ENCODE results near the gene ALKBH6. TPM values are rescaled to one million over a fixed set of nuclear protein-coding genes. Genes with fewer than 3 reads are reported as not detected.

Gene ALKBH6
- total RNA-seq (10 to 100 TPM; 42.6 to 61.4 (median 51.2) TPM), total RNA-seq (1.2 to 10.4 (median 5.5) reads per million in 29 experiments)
- 22.8 TPM for total RNA-seq (2013)

GRCh38 chr19:36014012-36014924, at the start of gene ALKBH6:
TSS of gene ALKBH6 (minus strand) at chr19:36014213. CDS start at chr19:36013397, 816 bp downstream.
- peaks cover 0 to 31% of the 10 kb centered on the region in 2 experiments for H3K4me1 ChIP-seq (ENCODE audit: control insufficient read depth in 1 of 2, extremely low read depth in 1 of 2, insufficient read depth in 2 of 2, low read length in 2 of 2)
- Mint-ChIP-seq H3K9me3 (no peaks in the 10 kb centered on the region), H3K27ac (peak within 1 kb of the TSS; percentile 96), H3K4me1 (peaks cover 40 to 47% (median 47%) of the 10 kb centered on the region in 3 donors), H3K36me3 (peaks cover 5% of the 10 kb centered on the region), H3K4me3 (peak within 1 kb of the TSS; percentile 95 to 97 (median 96)), H3K27me3 (no peaks in the 10 kb centered on the region)
- H3K36me3 ChIP-seq (ENCODE audit: control insufficient read depth in 2 of 2, extremely low read depth in 1 of 2, insufficient read depth in 1 of 2, low read length in 1 of 2) = peaks cover 0 to 3% of the 10 kb centered on the region in 2 donors
- peak within 1 kb of the TSS; percentile 86 for H3K27ac ChIP-seq (ENCODE audit: low read length)
- POLR2A ChIA-PET = interaction anchor here (0.5 to 1.0 kb wide), 3 partner anchors 22 to 271 kb away, joined by 3 to 4 read pairs (median 3); partner anchors contain the start of gene THAP8 (in 1 of the 2)
- peak; percentile 97 to 99 (median 98) for ATAC-seq (replicated peaks in 1 of 4)
- H3K9me3 ChIP-seq = no peaks in the 10 kb centered on the region
- H3K27me3 ChIP-seq (replicated peaks in 1 of 2; ENCODE audit: control insufficient read depth in 2 of 2, extremely low read depth in 1 of 2, insufficient read depth in 2 of 2, low read length in 1 of 2) = no peaks in the 10 kb centered on the region
- peak within 1 kb of the TSS; percentile 79 to 93 for H3K4me3 ChIP-seq (ENCODE audit: control insufficient read depth in 1 of 2, extremely low read depth in 1 of 2, low read length in 1 of 2)
- peak; percentile 96 to 100 (median 99) for DNase-seq
- WGBS (ENCODE audit: insufficient coverage) = 2% methylated on average over 34 of the region's 42 CpGs
- CTCF ChIA-PET = interaction anchor here (0.6 to 1.2 kb wide), 11 partner anchors 17 to 725 kb away, joined by 3 to 7 read pairs (median 4); partner anchors contain the start of gene THAP8 (in 1 of the 2)

- H3K27me3 Mint-ChIP-seq = no peaks in the 10 kb centered on the region
- H3K27ac Mint-ChIP-seq = no peak overlapping the region
- no peaks in the 10 kb centered on the region for H3K9me3 Mint-ChIP-seq
- no peaks in the 10 kb centered on the region for H3K27me3 ChIP-seq (replicated peaks in 1 of 2; ENCODE audit: control insufficient read depth in 2 of 2, extremely low read depth in 1 of 2, insufficient read depth in 2 of 2, low read length in 1 of 2)
- no peak overlapping the region for H3K27ac ChIP-seq (ENCODE audit: low read length)
- H3K9me3 ChIP-seq = no peaks in the 10 kb centered on the region
- peaks cover 0 to under 1% (median under 1%) of the 10 kb centered on the region in 3 donors for H3K4me1 Mint-ChIP-seq
- no peak overlapping the region for H3K4me3 ChIP-seq (ENCODE audit: control insufficient read depth in 1 of 2, extremely low read depth in 1 of 2, low read length in 1 of 2)
- no peaks in the 10 kb centered on the region for H3K36me3 ChIP-seq (ENCODE audit: control insufficient read depth in 2 of 2, extremely low read depth in 1 of 2, insufficient read depth in 1 of 2, low read length in 1 of 2)
- no peaks in the 10 kb centered on the region for H3K36me3 Mint-ChIP-seq
- CTCF ChIA-PET = interaction anchor here in 1 of 2 donors (0.6 to 1.1 kb wide), 2 partner anchors 24 to 120 kb away, joined by 3 read pairs; no protein-coding TSS in a partner anchor
- POLR2A ChIA-PET = no interaction called here
- 100% methylated on average over 1 of the region's 2 CpGs for WGBS (ENCODE audit: insufficient coverage)
- no peak for DNase-seq
- no peak overlapping the region for H3K4me3 Mint-ChIP-seq
- no peaks in the 10 kb centered on the region for H3K4me1 ChIP-seq (ENCODE audit: control insufficient read depth in 1 of 2, extremely low read depth in 1 of 2, insufficient read depth in 2 of 2, low read length in 2 of 2)
- no peak for ATAC-seq (replicated peaks in 1 of 4)
Observed at GRCh38 chr19:36061367-36061766, 47.4 kb upstream of the ALKBH6 start.

GRCh38 chr19:36060430-36060829, 46.4 kb upstream of the ALKBH6 start:
- ATAC-seq (replicated peaks in 1 of 4) (peak in 1 of 4 experiments; percentile 48), DNase-seq (peak in 10 of 35 experiments; percentile 2 to 38 (median 9))
- Histone ChIP-seq H3K27ac (ENCODE audit: low read length) (no peak overlapping the region), H3K4me1 (ENCODE audit: control insufficient read depth in 1 of 2, extremely low read depth in 1 of 2, insufficient read depth in 2 of 2, low read length in 2 of 2) (peaks cover 2 to 4% of the 10 kb centered on the region in 2 experiments), H3K27me3 (replicated peaks in 1 of 2; ENCODE audit: control insufficient read depth in 2 of 2, extremely low read depth in 1 of 2, insufficient read depth in 2 of 2, low read length in 1 of 2) (no peaks in the 10 kb centered on the region), H3K9me3 (no peaks in the 10 kb centered on the region), H3K36me3 (ENCODE audit: control insufficient read depth in 2 of 2, extremely low read depth in 1 of 2, insufficient read depth in 1 of 2, low read length in 1 of 2) (no peaks in the 10 kb centered on the region), H3K4me3 (ENCODE audit: control insufficient read depth in 1 of 2, extremely low read depth in 1 of 2, low read length in 1 of 2) (no peak overlapping the region)
- no peaks in the 10 kb centered on the region for H3K27me3 Mint-ChIP-seq
- H3K9me3 Mint-ChIP-seq = no peaks in the 10 kb centered on the region
- H3K4me1 Mint-ChIP-seq = peaks cover 4 to 8% (median 6%) of the 10 kb centered on the region in 3 donors
- H3K27ac Mint-ChIP-seq = no peak overlapping the region
- CTCF ChIA-PET = no interaction called here
- no peak overlapping the region for H3K4me3 Mint-ChIP-seq
- no peaks in the 10 kb centered on the region for H3K36me3 Mint-ChIP-seq
- 96% methylated on average over 3 of the region's 4 CpGs for WGBS (ENCODE audit: insufficient coverage)
- POLR2A ChIA-PET = no interaction called here

GRCh38 chr19:36059180-36059910, 45.3 kb upstream of the ALKBH6 start:
- WGBS (ENCODE audit: insufficient coverage) = no CpG with 5 or more reads among the region's 6 CpGs
- no peaks in the 10 kb centered on the region for H3K27me3 ChIP-seq (replicated peaks in 1 of 2; ENCODE audit: control insufficient read depth in 2 of 2, extremely low read depth in 1 of 2, insufficient read depth in 2 of 2, low read length in 1 of 2)
- peaks cover 6 to 11% of the 10 kb centered on the region in 2 experiments for H3K4me1 ChIP-seq (ENCODE audit: control insufficient read depth in 1 of 2, extremely low read depth in 1 of 2, insufficient read depth in 2 of 2, low read length in 2 of 2)
- ChIA-PET POLR2A (no interaction called here), CTCF (interaction anchor here in 1 of 2 donors (0.6 kb wide), 1 partner anchor 72 kb away, joined by 3 read pairs; no protein-coding TSS in a partner anchor)
- no peak overlapping the region for H3K27ac ChIP-seq (ENCODE audit: low read length)
- Mint-ChIP-seq H3K9me3 (no peaks in the 10 kb centered on the region), H3K4me3 (no peak overlapping the region), H3K4me1 (peaks cover 7 to 11% (median 9%) of the 10 kb centered on the region in 3 donors), H3K36me3 (no peaks in the 10 kb centered on the region), H3K27me3 (no peaks in the 10 kb centered on the region), H3K27ac (no peak overlapping the region)
- ATAC-seq (replicated peaks in 1 of 4) (no peak), DNase-seq (no peak)
- H3K36me3 ChIP-seq (ENCODE audit: control insufficient read depth in 2 of 2, extremely low read depth in 1 of 2, insufficient read depth in 1 of 2, low read length in 1 of 2) = no peaks in the 10 kb centered on the region
- H3K4me3 ChIP-seq (ENCODE audit: control insufficient read depth in 1 of 2, extremely low read depth in 1 of 2, low read length in 1 of 2) = no peak overlapping the region
- no peaks in the 10 kb centered on the region for H3K9me3 ChIP-seq

- no peak overlapping the region for H3K4me3 Mint-ChIP-seq
- H3K27me3 Mint-ChIP-seq = no peaks in the 10 kb centered on the region
- H3K4me1 Mint-ChIP-seq = peaks cover 10 to 16% (median 12%) of the 10 kb centered on the region in 3 donors
- H3K27ac ChIP-seq (ENCODE audit: low read length) = no peak overlapping the region
- no peak overlapping the region for H3K4me3 ChIP-seq (ENCODE audit: control insufficient read depth in 1 of 2, extremely low read depth in 1 of 2, low read length in 1 of 2)
- H3K9me3 ChIP-seq = no peaks in the 10 kb centered on the region
- POLR2A ChIA-PET = no interaction called here
- peaks cover 8 to 12% of the 10 kb centered on the region in 2 experiments for H3K4me1 ChIP-seq (ENCODE audit: control insufficient read depth in 1 of 2, extremely low read depth in 1 of 2, insufficient read depth in 2 of 2, low read length in 2 of 2)
- WGBS (ENCODE audit: insufficient coverage) = 94% methylated on average over 11 of the region's 12 CpGs
- ATAC-seq (replicated peaks in 1 of 4) (no peak), DNase-seq (no peak)
- CTCF ChIA-PET = no interaction called here
- H3K36me3 ChIP-seq (ENCODE audit: control insufficient read depth in 2 of 2, extremely low read depth in 1 of 2, insufficient read depth in 1 of 2, low read length in 1 of 2) = no peaks in the 10 kb centered on the region
- no peak overlapping the region for H3K27ac Mint-ChIP-seq
- no peaks in the 10 kb centered on the region for H3K36me3 Mint-ChIP-seq
- H3K9me3 Mint-ChIP-seq = no peaks in the 10 kb centered on the region
- H3K27me3 ChIP-seq (replicated peaks in 1 of 2; ENCODE audit: control insufficient read depth in 2 of 2, extremely low read depth in 1 of 2, insufficient read depth in 2 of 2, low read length in 1 of 2) = no peaks in the 10 kb centered on the region
Observed at GRCh38 chr19:36058481-36059179, 44.6 kb upstream of the ALKBH6 start.

Data from T-cell (primary cell).